Type B pancreatic cell (in vitro differentiated cells): ENCODE measurements around the gene PTEN. TPM values are rescaled to one million over a fixed set of nuclear protein-coding genes. Genes with fewer than 3 reads are reported as not detected.
"Not testable (repeated sequence)": the region's sequence is repeated elsewhere in the genome, so short reads cannot be mapped to it uniquely, and the experiment has no call there.

ENCODE experiments used
- DNase-seq: peaks from one replicate; pipeline ENCODE4 v3.0.0; 2021; ENCODE audit warnings: mixed read lengths; ENCODE audit not compliant: unreplicated experiment; ENCODE audit errors: extremely low spot score
- H3K27ac Mint-ChIP-seq: 2 replicates; pipeline ENCODE4 v1.8.0; 2021; ENCODE audit warnings: mild to moderate bottlenecking, mixed read lengths
- H3K27me3 Mint-ChIP-seq: 2 replicates; pipeline ENCODE4 v1.8.0; 2021; ENCODE audit warnings: mixed read lengths
- H3K36me3 Mint-ChIP-seq: 2 replicates; pipeline ENCODE4 v1.8.0; 2021; ENCODE audit warnings: mixed read lengths
- H3K4me1 Mint-ChIP-seq: one replicate; pipeline ENCODE4 v1.8.0; 2021; ENCODE audit warnings: mixed read lengths; ENCODE audit not compliant: unreplicated experiment
- H3K4me3 Mint-ChIP-seq: 2 replicates; pipeline ENCODE4 v1.8.0; 2021; ENCODE audit warnings: mild to moderate bottlenecking, mixed read lengths
- H3K9me3 Mint-ChIP-seq: 2 replicates; pipeline ENCODE4 v1.8.0; 2021; ENCODE audit warnings: mixed read lengths
- CTCF ChIP-seq: fragments of 200-600 bp; sonication (generic); conservative IDR thresholded peaks from 2 replicates; pipeline ENCODE4 v1.5.0; 2021; ENCODE audit warnings: antibody characterized with exemption, mild to moderate bottlenecking
- total RNA-seq: library from RNA; stranded (reverse); gene quantifications from 2 replicates; pipeline ENCODE4 v1.2.1, GENCODE V29; 2021; ENCODE audit warnings: low replicate concordance

PTEN gene
- total RNA-seq, 1 donor from 2014 or later = 93.1 TPM

- Mint-ChIP-seq H3K4me3 (peak overlapping the region; percentile 96), H3K9me3 (no peaks in the 10 kb centered on the region), H3K27me3 (no peaks in the 10 kb centered on the region), H3K27ac (peak overlapping the region; percentile 97), H3K36me3 (peaks cover 11% of the 10 kb centered on the region), H3K4me1 (peaks cover 23% of the 10 kb centered on the region)
- no peak for TF ChIP-seq CTCF
- DNase-seq = no peak
Observed at GRCh38 chr10:87818505-87819288, 44.7 kb upstream of the PTEN start.

- TF ChIP-seq CTCF = no peak
- H3K27me3 Mint-ChIP-seq = no peaks in the 10 kb centered on the region
- H3K36me3 Mint-ChIP-seq = peaks cover 9% of the 10 kb centered on the region
- peak overlapping the region; percentile 75 for H3K4me3 Mint-ChIP-seq
- no peak for DNase-seq
- peak overlapping the region; percentile 97 for H3K27ac Mint-ChIP-seq
- no peaks in the 10 kb centered on the region for H3K9me3 Mint-ChIP-seq
- H3K4me1 Mint-ChIP-seq = peaks cover 23% of the 10 kb centered on the region
Observed at GRCh38 chr10:87819289-87819585, 44.2 kb upstream of the PTEN start.

GRCh38 chr10:87826653-87827052, 36.8 kb upstream of the PTEN start:
- Mint-ChIP-seq H3K9me3 (no peaks in the 10 kb centered on the region), H3K36me3 (no peaks in the 10 kb centered on the region), H3K27me3 (no peaks in the 10 kb centered on the region), H3K4me1 (no peaks in the 10 kb centered on the region), H3K4me3 (no peak overlapping the region), H3K27ac (no peak overlapping the region)
- no peak for DNase-seq
- no peak for TF ChIP-seq CTCF

GRCh38 chr10:87827681-87828080, 35.7 kb upstream of the PTEN start:
- Mint-ChIP-seq H3K27ac (no peak overlapping the region), H3K9me3 (no peaks in the 10 kb centered on the region), H3K4me3 (no peak overlapping the region), H3K4me1 (no peaks in the 10 kb centered on the region), H3K36me3 (no peaks in the 10 kb centered on the region), H3K27me3 (no peaks in the 10 kb centered on the region)
- no peak for TF ChIP-seq CTCF
- no peak for DNase-seq

GRCh38 chr10:87829051-87829450, 34.4 kb upstream of the PTEN start:
- H3K27me3 Mint-ChIP-seq, H3K4me3 Mint-ChIP-seq, DNase-seq, H3K27ac Mint-ChIP-seq, H3K9me3 Mint-ChIP-seq, H3K36me3 Mint-ChIP-seq, H3K4me1 Mint-ChIP-seq: not testable (repeated sequence)

GRCh38 chr10:87829986-87830729, 33.3 kb upstream of the PTEN start:
- Mint-ChIP-seq H3K36me3 (no peaks in the 10 kb centered on the region), H3K27ac (no peak overlapping the region), H3K27me3 (no peaks in the 10 kb centered on the region), H3K4me1 (no peaks in the 10 kb centered on the region), H3K9me3 (no peaks in the 10 kb centered on the region), H3K4me3 (no peak overlapping the region)
- DNase-seq = no peak
- no peak for TF ChIP-seq CTCF
